ENCODE measurements around the gene RASGRP4. TPM values are rescaled to one million over a fixed set of nuclear protein-coding genes. Genes with fewer than 3 reads are reported as not detected.

Gene RASGRP4
- total and polyA plus RNA-seq, 11 donors, result 0.51 to 6.7 (median 1.1) TPM

- WGBS, 4 donors, result 88 to 94% (median 92%) methylated on average over 7 of the region's 7 CpGs
- H3K27me3 ChIP-seq, result peaks cover 0 to 10% (median 0%) of the 10 kb centered on the region in 9 donors
- no peak overlapping the region for H3K4me3 ChIP-seq
- intact Hi-C loops (cut with DNase I), result no loop called here
- H3K4me1 ChIP-seq, result no peaks in the 10 kb centered on the region
- no peak for ATAC-seq
- no peak for DNase-seq
- no peaks in the 10 kb centered on the region for H3K9me3 ChIP-seq
- no peaks in the 10 kb centered on the region for H3K36me3 ChIP-seq
- no peak overlapping the region for H3K27ac ChIP-seq
- no peak for TF ChIP-seq CTCF (IDR thresholded peaks at IDR 0.05)
- no peak for TF ChIP-seq POLR2A (IDR thresholded peaks at IDR 0.05)
These were observed 19.3 kb upstream of the RASGRP4 start for GRCh38 chr19:38445362-38445761.

- H3K4me1 ChIP-seq, result no peaks in the 10 kb centered on the region
- no peak overlapping the region for H3K27ac ChIP-seq
- no peak for DNase-seq
- H3K4me3 ChIP-seq, result no peak overlapping the region
- WGBS, 4 donors, result 76 to 87% (median 83%) methylated on average over 7 of the region's 7 CpGs
- TF ChIP-seq CTCF (IDR thresholded peaks at IDR 0.05) (no peak), POLR2A (IDR thresholded peaks at IDR 0.05) (no peak)
- H3K27me3 ChIP-seq, result peaks cover 0 to 10% (median 0%) of the 10 kb centered on the region in 9 donors
- no peak for ATAC-seq
- intact Hi-C loops (cut with DNase I), result no loop called here
- no peaks in the 10 kb centered on the region for H3K9me3 ChIP-seq
- H3K36me3 ChIP-seq, result no peaks in the 10 kb centered on the region
These were observed 18.0 kb upstream of the RASGRP4 start for GRCh38 chr19:38444026-38444425.

- Histone ChIP-seq H3K4me3 (no peak overlapping the region), H3K27ac (no peak overlapping the region), H3K9me3 (no peaks in the 10 kb centered on the region), H3K27me3 (peaks cover 0 to 10% (median 0%) of the 10 kb centered on the region in 9 donors), H3K4me1 (no peaks in the 10 kb centered on the region), H3K36me3 (no peaks in the 10 kb centered on the region)
- DNase-seq, result no peak
- intact Hi-C loops (cut with DNase I), result no loop called here
- ATAC-seq, result no peak
- TF ChIP-seq CTCF (IDR thresholded peaks at IDR 0.05) (no peak), POLR2A (IDR thresholded peaks at IDR 0.05) (no peak)
- WGBS, 4 donors, result 82 to 88% (median 84%) methylated on average over 11 to 15 of the region's 15 CpGs
These were observed 17.5 kb upstream of the RASGRP4 start for GRCh38 chr19:38443458-38443999.

GRCh38 chr19:38442736-38443135 lies 16.7 kb upstream of the RASGRP4 start:
- ATAC-seq, result no peak
- Histone ChIP-seq H3K27ac (no peak overlapping the region), H3K4me1 (no peaks in the 10 kb centered on the region), H3K9me3 (no peaks in the 10 kb centered on the region), H3K27me3 (peaks cover 0 to 15% (median 0%) of the 10 kb centered on the region in 9 donors), H3K36me3 (no peaks in the 10 kb centered on the region), H3K4me3 (no peak overlapping the region)
- intact Hi-C loops (cut with DNase I), result no loop called here
- WGBS, 4 donors, result 79 to 90% (median 81%) methylated on average over 9 of the region's 9 CpGs
- TF ChIP-seq CTCF (IDR thresholded peaks at IDR 0.05) (no peak), POLR2A (IDR thresholded peaks at IDR 0.05) (no peak)
- DNase-seq, result no peak
